NCI-H1436 (cell line): ENCODE measurements around the gene ERO1B.
"Not testable (repeated sequence)": the region's sequence is repeated elsewhere in the genome, so short reads cannot be mapped to it uniquely, and the experiment has no call there.

ENCODE experiments used
- DNase-seq: peaks from one replicate; lab custom pipeline; 2025; lab: John Stamatoyannopoulos, UW

Gene ERO1B, protein sequence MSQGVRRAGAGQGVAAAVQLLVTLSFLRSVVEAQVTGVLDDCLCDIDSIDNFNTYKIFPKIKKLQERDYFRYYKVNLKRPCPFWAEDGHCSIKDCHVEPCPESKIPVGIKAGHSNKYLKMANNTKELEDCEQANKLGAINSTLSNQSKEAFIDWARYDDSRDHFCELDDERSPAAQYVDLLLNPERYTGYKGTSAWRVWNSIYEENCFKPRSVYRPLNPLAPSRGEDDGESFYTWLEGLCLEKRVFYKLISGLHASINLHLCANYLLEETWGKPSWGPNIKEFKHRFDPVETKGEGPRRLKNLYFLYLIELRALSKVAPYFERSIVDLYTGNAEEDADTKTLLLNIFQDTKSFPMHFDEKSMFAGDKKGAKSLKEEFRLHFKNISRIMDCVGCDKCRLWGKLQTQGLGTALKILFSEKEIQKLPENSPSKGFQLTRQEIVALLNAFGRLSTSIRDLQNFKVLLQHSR

DNA sequence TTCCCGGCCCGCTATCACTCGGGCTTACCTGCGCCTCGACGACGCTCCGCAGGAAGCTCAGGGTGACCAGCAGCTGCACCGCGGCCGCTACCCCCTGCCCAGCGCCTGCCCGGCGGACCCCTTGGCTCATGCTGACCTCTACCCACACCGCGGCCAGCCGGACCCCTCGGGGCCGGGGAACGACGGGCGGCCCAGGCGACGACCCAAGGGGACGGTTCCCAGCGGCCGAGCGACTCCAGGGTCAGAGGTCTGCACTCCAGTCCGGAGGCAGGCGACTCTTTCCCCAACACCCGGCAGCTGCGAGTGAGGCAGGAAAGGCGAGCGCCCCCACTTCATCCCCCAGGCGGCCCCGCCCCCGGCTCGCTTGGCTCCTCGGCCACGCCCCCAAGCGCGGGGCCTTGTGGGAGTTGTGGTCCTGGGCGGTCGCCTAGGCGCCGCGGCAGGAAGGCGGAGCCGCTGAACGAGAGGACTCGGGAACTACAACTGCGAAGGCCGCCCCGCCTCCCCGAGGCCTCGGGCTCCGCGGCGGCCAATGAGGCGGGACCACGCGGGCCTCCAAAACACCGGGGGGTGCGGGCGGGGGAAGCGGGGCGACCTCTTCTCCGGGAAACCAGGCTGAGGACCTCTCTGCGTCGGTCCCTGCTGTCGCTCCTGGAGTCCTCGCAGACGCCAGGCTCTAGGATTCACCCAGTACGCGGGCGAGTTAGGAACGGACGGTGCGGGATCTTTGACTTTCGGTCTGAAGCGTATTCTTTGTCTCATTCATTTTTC lies at the start of gene ERO1B:
TSS of gene ERO1B (minus strand) at position 305 of the 771 bp plus-strand sequence. CDS start at position 130, 175 bp downstream.
- peak; percentile 99 for DNase-seq

GRCh38 chr1:236331412-236331811 lies 49.7 kb upstream of the ERO1B start:
- DNase-seq: not testable (repeated sequence)

GRCh38 chr1:236326432-236326831 lies 44.7 kb upstream of the ERO1B start:
- DNase-seq: no peak

DNA sequence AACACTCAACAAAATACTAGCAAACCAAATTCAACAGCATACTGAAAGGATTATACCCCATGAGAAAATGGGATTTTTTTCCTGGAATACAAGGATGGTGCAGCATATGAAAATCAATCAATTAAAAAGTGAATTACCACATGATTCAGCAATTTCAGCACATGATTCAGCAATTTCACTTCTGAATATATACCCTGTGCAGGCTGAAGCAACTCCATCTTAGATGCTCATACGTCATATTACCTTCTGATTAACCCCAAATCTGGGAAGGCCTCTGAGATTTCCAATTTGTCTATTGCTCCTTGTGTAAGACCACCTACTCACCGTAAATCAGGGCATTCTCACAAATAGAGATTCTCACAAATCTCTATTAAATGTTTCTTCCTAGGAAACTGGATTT lies 43.8 kb upstream of the ERO1B start:
- no peak for DNase-seq

- no peak for DNase-seq
Observed at GRCh38 chr1:236323819-236324411, 42.2 kb upstream of the ERO1B start.

DNA sequence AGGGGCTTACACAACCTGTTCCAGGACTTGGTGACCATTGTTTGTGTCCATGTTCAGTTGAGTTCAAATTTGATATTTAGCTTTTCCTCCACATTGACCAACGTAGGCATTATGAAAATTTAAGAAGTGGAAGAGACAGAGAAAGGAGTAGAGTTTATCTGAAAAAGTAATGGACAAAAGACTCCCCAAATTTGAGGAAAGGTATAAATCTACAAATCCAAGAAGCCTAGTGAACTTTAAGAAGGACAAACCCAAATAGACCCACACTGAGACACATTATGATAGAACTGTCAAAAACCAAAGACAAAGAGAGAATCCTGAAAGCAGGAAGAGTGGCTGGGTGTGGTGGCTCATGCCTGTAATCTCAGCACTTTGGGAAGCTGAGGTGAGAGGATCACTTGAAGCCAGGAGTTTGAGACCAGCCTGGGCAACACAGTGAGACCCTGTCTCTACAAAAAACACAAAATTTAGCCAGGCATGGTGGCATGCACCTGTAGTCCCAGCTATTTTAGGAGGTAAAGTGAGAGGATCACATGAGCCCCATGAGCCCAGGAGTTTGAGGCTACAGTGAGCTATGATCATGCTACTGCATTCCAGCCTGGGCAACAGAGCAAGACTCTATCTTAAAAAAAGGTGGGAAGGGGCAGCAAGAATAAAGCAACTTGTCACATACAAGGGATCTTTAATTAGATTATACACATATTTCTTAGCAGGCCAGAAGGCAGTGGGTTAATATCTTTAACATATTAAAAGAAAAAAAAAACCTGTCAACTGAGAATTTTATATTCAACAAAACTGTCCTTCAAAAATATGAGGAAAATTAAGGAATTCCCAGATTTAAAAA lies 41.0 kb upstream of the ERO1B start:
- DNase-seq: no peak

- no peak for DNase-seq
Observed at GRCh38 chr1:236321101-236321500, 39.3 kb upstream of the ERO1B start.

GRCh38 chr1:236320671-236321070 lies 38.9 kb upstream of the ERO1B start:
- DNase-seq: no peak

DNA sequence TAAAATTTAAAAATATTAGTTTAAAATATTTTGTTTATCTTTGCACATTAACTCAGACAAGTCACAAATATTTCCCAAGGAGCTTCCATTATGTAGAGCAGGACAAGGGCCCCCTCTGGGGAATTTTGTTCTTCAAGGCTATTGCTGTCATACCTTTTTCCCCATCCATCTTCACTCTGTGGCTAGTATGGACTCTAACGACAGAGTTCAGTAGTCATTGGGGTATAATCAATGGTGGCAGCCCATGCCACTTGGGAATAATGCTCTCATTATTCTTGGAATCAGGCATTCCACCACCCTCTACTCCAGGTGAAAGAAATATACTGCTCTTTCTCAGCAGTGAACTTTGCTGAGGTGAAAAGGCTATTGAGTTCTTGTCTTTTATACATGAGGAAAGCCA lies 38.5 kb upstream of the ERO1B start:
- no peak for DNase-seq

- no peak for DNase-seq
Observed at GRCh38 chr1:236316437-236316836, 34.7 kb upstream of the ERO1B start.

GRCh38 chr1:236315518-236315917 lies 33.8 kb upstream of the ERO1B start:
- no peak for DNase-seq

GRCh38 chr1:236315092-236315491 lies 33.3 kb upstream of the ERO1B start:
- no peak for DNase-seq

DNA sequence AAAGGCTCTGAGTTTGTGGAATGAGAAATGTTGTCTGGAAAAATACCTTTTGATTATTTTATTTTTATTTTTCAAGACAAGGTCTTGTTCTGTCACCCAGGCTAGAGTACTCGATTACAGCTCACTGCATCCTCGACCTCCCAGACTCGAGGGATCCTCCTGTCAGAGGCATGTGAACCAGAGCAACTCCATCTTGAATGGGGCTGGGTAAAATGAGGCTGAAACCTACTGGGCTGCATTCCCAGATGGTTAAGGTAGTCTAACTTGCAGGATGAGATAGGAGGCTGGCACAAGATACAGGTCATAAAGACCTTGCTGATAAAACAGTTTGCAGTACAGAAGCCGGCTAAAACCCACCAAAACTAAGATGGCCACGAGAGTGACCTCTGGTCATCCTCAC lies 32.3 kb upstream of the ERO1B start:
- DNase-seq: not testable (repeated sequence)

DNA sequence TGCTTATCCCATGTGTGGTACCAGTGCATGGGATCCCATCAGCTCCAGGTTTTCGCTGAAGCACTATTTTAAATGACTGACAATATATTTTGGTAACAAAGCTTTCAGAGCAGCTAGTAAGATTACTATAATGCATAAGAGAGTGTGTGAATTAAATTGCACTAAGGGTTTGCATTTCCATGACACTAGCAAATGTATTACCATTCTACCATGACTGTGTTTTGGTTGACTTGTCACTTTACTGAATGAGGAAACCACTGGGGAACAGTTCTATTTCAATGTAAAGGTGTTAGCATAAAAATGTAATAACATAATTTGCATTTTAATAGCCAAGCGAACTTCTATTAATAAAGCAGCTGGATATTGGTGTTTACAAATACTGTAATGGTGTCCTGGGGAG lies 31.7 kb upstream of the ERO1B start:
- no peak for DNase-seq

DNA sequence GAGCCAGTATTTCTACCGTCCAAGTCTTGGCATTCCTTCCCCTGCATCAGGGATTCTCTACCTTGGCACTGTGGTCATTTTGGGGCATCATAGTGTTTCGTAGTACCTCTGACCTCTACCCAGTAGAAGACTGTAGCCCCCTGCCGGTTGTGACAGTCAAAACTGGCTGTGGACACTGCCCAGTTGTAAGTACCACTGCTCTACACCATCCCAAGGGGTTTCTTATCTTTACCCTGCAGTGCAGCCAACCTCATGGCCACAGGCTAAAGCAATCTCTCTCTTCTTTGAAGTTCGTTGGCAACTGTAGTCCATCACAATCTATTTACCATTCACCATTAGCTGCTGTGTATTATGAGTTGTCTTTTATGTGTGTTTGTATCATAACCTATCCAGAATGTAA lies 29.3 kb upstream of the ERO1B start:
- no peak for DNase-seq

DNA sequence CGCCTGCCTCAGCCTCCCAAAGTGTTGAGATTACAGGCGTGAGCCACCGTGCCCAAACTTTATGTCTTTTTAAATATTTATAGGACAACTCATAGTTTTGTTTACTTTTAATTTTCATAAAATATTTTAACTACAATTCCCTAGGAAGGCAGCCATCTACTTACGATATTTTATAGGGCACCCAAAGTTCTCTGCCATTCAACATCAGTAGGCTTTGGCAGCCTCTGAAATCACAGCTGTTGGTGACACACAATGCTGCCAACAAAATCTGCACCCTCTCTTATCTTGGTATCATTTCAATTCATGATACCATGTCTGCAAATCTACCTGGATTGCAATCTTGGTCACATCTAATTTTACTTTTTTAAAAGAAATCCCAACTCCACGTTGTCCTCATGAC lies 27.1 kb upstream of the ERO1B start:
- no peak for DNase-seq

DNA sequence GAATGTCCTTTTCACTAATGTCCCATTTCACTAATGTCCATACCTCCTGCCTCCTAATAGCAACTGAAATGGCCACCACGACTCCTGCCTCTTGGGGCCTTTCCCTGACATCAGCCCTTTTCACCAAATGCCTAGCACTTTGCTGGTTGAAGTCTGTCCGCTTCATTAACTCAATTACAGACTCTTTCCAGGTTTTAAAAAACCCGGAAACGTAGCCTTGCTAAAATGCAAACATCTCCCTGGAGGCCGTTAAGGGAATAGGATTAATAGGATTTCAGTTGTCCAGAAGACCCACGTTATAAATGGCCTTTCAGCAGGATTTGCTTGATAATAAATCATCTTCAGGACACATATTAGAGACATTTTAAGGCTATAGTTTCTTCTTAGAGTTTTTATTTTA lies 25.7 kb upstream of the ERO1B start:
- no peak for DNase-seq

- no peak for DNase-seq
Observed at GRCh38 chr1:236304682-236305081, 22.9 kb upstream of the ERO1B start.

DNA sequence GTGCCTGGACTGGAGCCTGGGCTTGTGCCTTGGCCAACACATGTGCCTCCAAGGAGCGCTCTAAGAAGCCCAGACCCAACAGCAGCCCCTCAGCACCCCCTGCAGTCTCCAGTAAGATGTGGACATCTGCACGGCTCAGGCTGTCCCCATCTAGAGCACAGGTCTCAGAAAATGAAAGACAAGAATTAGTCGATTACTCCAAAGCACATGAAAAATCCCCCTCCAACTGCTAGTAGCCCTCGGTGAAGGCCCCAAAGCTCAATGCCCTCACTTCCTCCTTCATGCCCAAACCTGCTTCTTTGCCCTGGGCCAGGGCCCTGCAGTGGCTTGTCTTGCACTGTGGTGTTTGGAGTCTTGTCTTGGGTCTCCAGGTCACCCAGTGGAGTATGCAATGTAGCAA lies 21.9 kb upstream of the ERO1B start:
- no peak for DNase-seq

DNA sequence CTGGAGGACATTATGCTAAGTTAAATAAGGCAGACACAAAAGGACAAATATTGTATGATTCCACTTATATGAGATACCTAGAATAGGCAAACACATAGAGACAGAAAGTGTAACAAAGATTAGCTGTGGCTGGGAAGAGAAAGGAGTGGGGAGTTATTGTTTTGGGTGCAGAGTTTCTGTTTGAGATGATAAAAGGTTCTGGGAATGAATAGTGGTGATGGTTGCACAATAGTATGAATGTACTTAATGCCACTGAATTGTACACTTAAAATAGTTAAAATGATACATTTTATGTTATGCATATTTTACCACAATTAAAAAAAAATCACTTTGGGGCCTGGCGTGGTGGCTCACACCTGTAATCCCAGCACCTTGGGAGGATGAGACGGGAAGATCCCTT lies 21.2 kb upstream of the ERO1B start:
- no peak for DNase-seq

GRCh38 chr1:236301958-236302335 lies 20.2 kb upstream of the ERO1B start:
- no peak for DNase-seq
